Activated T-cell treated with anti-CD3 and anti-CD28 coated beads, Interleukin-2, amount 50 U/mL, for 72 hours (primary cell): ENCODE results near the gene DRICH1. TPM values are rescaled to one million over a fixed set of nuclear protein-coding genes. Genes with fewer than 3 reads are reported as not detected.
"Not testable (repeated sequence)": the region's sequence is repeated elsewhere in the genome, so short reads cannot be mapped to it uniquely, and the experiment has no call there.

Source experiments
- ATAC-seq, 2 donors: fragments of 150-1000 bp; cut with Tn5 transposase; replicated peaks in 1 of 2; 2 replicates each; pipeline ENCODE4 v1.10.0; 2021; ENCODE audit warnings: moderate library complexity in 2 of 2, mild to moderate bottlenecking in 1 of 2
- DNase-seq, 2 donors: peaks; one replicate each; pipeline ENCODE4 v3.0.0; 2021 to 2022; ENCODE audit warnings: mixed read lengths in 1 of 2
- H3K27ac Mint-ChIP-seq: one replicate; pipeline ENCODE4 v1.8.0; 2022; ENCODE audit warnings: mild to moderate bottlenecking, moderate library complexity, mixed read lengths
- H3K27me3 Mint-ChIP-seq: one replicate; pipeline ENCODE4 v1.8.0; 2022; ENCODE audit warnings: low read depth, mixed read lengths
- H3K36me3 Mint-ChIP-seq, 2 donors: one replicate each; pipeline ENCODE4 v1.8.0; 2022; ENCODE audit warnings: mixed read lengths in 2 of 2, mild to moderate bottlenecking in 1 of 2; ENCODE audit not compliant: insufficient read depth in 2 of 2
- H3K4me1 Mint-ChIP-seq: one replicate; pipeline ENCODE4 v1.8.0; 2022; ENCODE audit warnings: low read depth, mixed read lengths
- H3K4me3 Mint-ChIP-seq, 2 donors: one replicate each; pipeline ENCODE4 v1.8.0; 2022; ENCODE audit warnings: mild to moderate bottlenecking in 2 of 2, mixed read lengths in 2 of 2, moderate library complexity in 2 of 2
- H3K9me3 Mint-ChIP-seq, 2 donors: one replicate each; pipeline ENCODE4 v1.8.0; 2022; ENCODE audit warnings: mixed read lengths in 2 of 2
- total RNA-seq, 2 donors: library from RNA; stranded (reverse); gene quantifications; one replicate each; pipeline ENCODE4 v1.2.3, GENCODE V29; 2022

DRICH1 gene
- under 1 TPM in 1 of 2 donors, not detected in 1; 0.90 TPM for total RNA-seq

- H3K27me3 Mint-ChIP-seq: no peaks in the 10 kb centered on the region
- DNase-seq (peak; percentile 8 to 9), ATAC-seq (peak; percentile 57 to 62)
- H3K9me3 Mint-ChIP-seq: no peaks in the 10 kb centered on the region
- H3K4me3 Mint-ChIP-seq: no peak within 1 kb of the TSS
- no peak within 1 kb of the TSS for H3K27ac Mint-ChIP-seq
- H3K4me1 Mint-ChIP-seq: peaks cover 6% of the 10 kb centered on the region
- peaks cover 0 to 2% of the 10 kb centered on the region in 2 donors for H3K36me3 Mint-ChIP-seq
Observed at GRCh38 chr22:23632178-23632577, at the start of gene DRICH1. DRICH1 (minus strand) TSS chr22:23632321; CDS start chr22:23632023, 298 bp downstream.

- Mint-ChIP-seq H3K9me3 (no peaks in the 10 kb centered on the region), H3K27me3 (no peaks in the 10 kb centered on the region), H3K27ac (no peak overlapping the region), H3K4me3 (no peak overlapping the region), H3K36me3 (no peaks in the 10 kb centered on the region), H3K4me1 (peaks cover 8% of the 10 kb centered on the region)
- ATAC-seq (no peak), DNase-seq (no peak)
Observed at GRCh38 chr22:23681026-23681809, 49.1 kb upstream of the DRICH1 start.

GRCh38 chr22:23678133-23678532, 46.0 kb upstream of the DRICH1 start:
- Mint-ChIP-seq H3K27me3 (no peaks in the 10 kb centered on the region), H3K36me3 (no peaks in the 10 kb centered on the region), H3K4me3 (no peak overlapping the region), H3K9me3 (no peaks in the 10 kb centered on the region), H3K4me1 (peaks cover 7% of the 10 kb centered on the region), H3K27ac (no peak overlapping the region)
- ATAC-seq: no peak
- DNase-seq: no peak

GRCh38 chr22:23677701-23677995, 45.5 kb upstream of the DRICH1 start:
- H3K9me3 Mint-ChIP-seq: no peaks in the 10 kb centered on the region
- DNase-seq (no peak), ATAC-seq (no peak)
- H3K4me1 Mint-ChIP-seq: peaks cover 2% of the 10 kb centered on the region
- H3K27ac Mint-ChIP-seq: no peak overlapping the region
- H3K27me3 Mint-ChIP-seq: no peaks in the 10 kb centered on the region
- H3K4me3 Mint-ChIP-seq: no peak overlapping the region
- H3K36me3 Mint-ChIP-seq: no peaks in the 10 kb centered on the region

GRCh38 chr22:23676841-23677700, 45.0 kb upstream of the DRICH1 start:
- H3K4me1 Mint-ChIP-seq, ATAC-seq, DNase-seq, H3K36me3 Mint-ChIP-seq, H3K27ac Mint-ChIP-seq, H3K27me3 Mint-ChIP-seq, H3K4me3 Mint-ChIP-seq, H3K9me3 Mint-ChIP-seq: not testable (repeated sequence)

GRCh38 chr22:23675502-23676415, 43.6 kb upstream of the DRICH1 start:
- Mint-ChIP-seq H3K4me1 (no peaks in the 10 kb centered on the region), H3K4me3 (no peak overlapping the region), H3K27me3 (no peaks in the 10 kb centered on the region), H3K27ac (no peak overlapping the region), H3K36me3 (no peaks in the 10 kb centered on the region), H3K9me3 (no peaks in the 10 kb centered on the region)
- ATAC-seq (no peak), DNase-seq (no peak)

GRCh38 chr22:23674886-23675501, 42.9 kb upstream of the DRICH1 start:
- H3K27me3 Mint-ChIP-seq, ATAC-seq, H3K9me3 Mint-ChIP-seq, H3K4me1 Mint-ChIP-seq, H3K4me3 Mint-ChIP-seq, DNase-seq, H3K27ac Mint-ChIP-seq, H3K36me3 Mint-ChIP-seq: not testable (repeated sequence)

- ATAC-seq (no peak), DNase-seq (no peak)
- no peaks in the 10 kb centered on the region for H3K4me1 Mint-ChIP-seq
- H3K27me3 Mint-ChIP-seq: no peaks in the 10 kb centered on the region
- no peak overlapping the region for H3K4me3 Mint-ChIP-seq
- H3K27ac Mint-ChIP-seq: no peak overlapping the region
- H3K9me3 Mint-ChIP-seq: no peaks in the 10 kb centered on the region
- peaks cover 0 to 2% of the 10 kb centered on the region in 2 donors for H3K36me3 Mint-ChIP-seq
Observed at GRCh38 chr22:23673826-23674690, 41.9 kb upstream of the DRICH1 start.

GRCh38 chr22:23673050-23673620, 41.0 kb upstream of the DRICH1 start:
- peaks cover 0 to 2% of the 10 kb centered on the region in 2 donors for H3K36me3 Mint-ChIP-seq
- H3K9me3 Mint-ChIP-seq: no peaks in the 10 kb centered on the region
- no peaks in the 10 kb centered on the region for H3K4me1 Mint-ChIP-seq
- ATAC-seq (no peak), DNase-seq (no peak)
- no peak overlapping the region for H3K27ac Mint-ChIP-seq
- no peaks in the 10 kb centered on the region for H3K27me3 Mint-ChIP-seq
- H3K4me3 Mint-ChIP-seq: no peak overlapping the region

- DNase-seq, H3K9me3 Mint-ChIP-seq, H3K27ac Mint-ChIP-seq, H3K27me3 Mint-ChIP-seq, H3K36me3 Mint-ChIP-seq, H3K4me3 Mint-ChIP-seq, H3K4me1 Mint-ChIP-seq: not testable (repeated sequence)
- peak; percentile 30 to 35 for ATAC-seq
Observed at GRCh38 chr22:23672307-23673049, 40.4 kb upstream of the DRICH1 start.

GRCh38 chr22:23671387-23671786, 39.3 kb upstream of the DRICH1 start:
- not testable (repeated sequence) for H3K4me3 Mint-ChIP-seq, H3K27ac Mint-ChIP-seq, H3K27me3 Mint-ChIP-seq, H3K4me1 Mint-ChIP-seq, DNase-seq, H3K9me3 Mint-ChIP-seq, H3K36me3 Mint-ChIP-seq
- peak; percentile 19 to 25 for ATAC-seq
